Peyer's patch (tissue), 4 donors: ENCODE measurements around the gene GRPEL1.

ENCODE experiments used
- POLR2A ChIP-seq, 2 donors: fragments of 450-650 bp; IDR thresholded peaks; one replicate each; pipeline ENCODE4 v1.5.1; 2017; ENCODE audit warnings: antibody characterized with exemption in 2 of 2, mild to moderate bottlenecking in 2 of 2, moderate library complexity in 2 of 2
- TF ChIP-seq, protein P1 (sequence below), 6 experiments: fragments of 450-650 bp in 4 of 6; fragments of 200-600 bp in 2 of 6; sonication (generic) in 1 of 6; IDR thresholded peaks; one replicate each; pipeline ENCODE4 v1.5.1; 2017 to 2019; ENCODE audit warnings: antibody characterized with exemption in 6 of 6, mild to moderate bottlenecking in 3 of 6, moderate library complexity in 1 of 6

- TF ChIP-seq, protein P1, sequence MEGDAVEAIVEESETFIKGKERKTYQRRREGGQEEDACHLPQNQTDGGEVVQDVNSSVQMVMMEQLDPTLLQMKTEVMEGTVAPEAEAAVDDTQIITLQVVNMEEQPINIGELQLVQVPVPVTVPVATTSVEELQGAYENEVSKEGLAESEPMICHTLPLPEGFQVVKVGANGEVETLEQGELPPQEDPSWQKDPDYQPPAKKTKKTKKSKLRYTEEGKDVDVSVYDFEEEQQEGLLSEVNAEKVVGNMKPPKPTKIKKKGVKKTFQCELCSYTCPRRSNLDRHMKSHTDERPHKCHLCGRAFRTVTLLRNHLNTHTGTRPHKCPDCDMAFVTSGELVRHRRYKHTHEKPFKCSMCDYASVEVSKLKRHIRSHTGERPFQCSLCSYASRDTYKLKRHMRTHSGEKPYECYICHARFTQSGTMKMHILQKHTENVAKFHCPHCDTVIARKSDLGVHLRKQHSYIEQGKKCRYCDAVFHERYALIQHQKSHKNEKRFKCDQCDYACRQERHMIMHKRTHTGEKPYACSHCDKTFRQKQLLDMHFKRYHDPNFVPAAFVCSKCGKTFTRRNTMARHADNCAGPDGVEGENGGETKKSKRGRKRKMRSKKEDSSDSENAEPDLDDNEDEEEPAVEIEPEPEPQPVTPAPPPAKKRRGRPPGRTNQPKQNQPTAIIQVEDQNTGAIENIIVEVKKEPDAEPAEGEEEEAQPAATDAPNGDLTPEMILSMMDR (IDR thresholded peaks at IDR 0.05): no peak
- no peak for TF ChIP-seq POLR2A (IDR thresholded peaks at IDR 0.05)
Observed at GRCh38 chr4:7054106-7054880, 13.6 kb downstream of the GRPEL1 start.
